ENCODE measurements around the gene SYNPO2. TPM values are rescaled to one million over a fixed set of nuclear protein-coding genes. Genes with fewer than 3 reads are reported as not detected.

Gene SYNPO2
- total and polyA plus RNA-seq, 4 donors, result 85.9 to 1,531 (median 273) TPM

GRCh38 chr4:118848901-118849300, 39.8 kb upstream of the SYNPO2 start:
- no peaks in the 10 kb centered on the region for H3K9me3 ChIP-seq (ENCODE audit: control insufficient read depth, low read length)
- no peak for ATAC-seq (ENCODE audit: low FRiP score)
- no peak overlapping the region for H3K4me3 ChIP-seq (ENCODE audit: low read length in 2 of 2)
- H3K4me1 ChIP-seq (ENCODE audit: control insufficient read depth in 1 of 2, insufficient read depth in 2 of 2, low read length in 2 of 2), result peaks cover 0 to 2% of the 10 kb centered on the region in 2 donors
- H3K36me3 ChIP-seq (ENCODE audit: control insufficient read depth in 1 of 2, insufficient read depth in 2 of 2, low read length in 1 of 2), result no peaks in the 10 kb centered on the region
- DNase-seq, result no peak
- H3K27me3 ChIP-seq (ENCODE audit: control insufficient read depth in 1 of 2, insufficient read depth in 2 of 2, low read length in 1 of 2), result no peaks in the 10 kb centered on the region
- H3K27ac ChIP-seq (ENCODE audit: low read depth in 1 of 2, low read length in 2 of 2), result no peak overlapping the region
- intact Hi-C loops (cut with DNase I), result no loop called here

GRCh38 chr4:118849867-118850487, 38.7 kb upstream of the SYNPO2 start:
- DNase-seq (no peak), ATAC-seq (ENCODE audit: low FRiP score) (no peak)
- intact Hi-C loops (cut with DNase I), result no loop called here
- WGBS, 2 donors, result 89 to 90% methylated on average over 2 of the region's 2 CpGs
- Histone ChIP-seq H3K4me1 (ENCODE audit: control insufficient read depth in 1 of 2, insufficient read depth in 2 of 2, low read length in 2 of 2) (peaks cover 0 to 2% of the 10 kb centered on the region in 2 donors), H3K4me3 (ENCODE audit: low read length in 2 of 2) (peak overlapping the region; percentile 31 to 64), H3K27ac (ENCODE audit: low read depth in 1 of 2, low read length in 2 of 2) (no peak overlapping the region), H3K36me3 (ENCODE audit: control insufficient read depth in 1 of 2, insufficient read depth in 2 of 2, low read length in 1 of 2) (no peaks in the 10 kb centered on the region), H3K9me3 (ENCODE audit: control insufficient read depth, low read length) (no peaks in the 10 kb centered on the region), H3K27me3 (ENCODE audit: control insufficient read depth in 1 of 2, insufficient read depth in 2 of 2, low read length in 1 of 2) (no peaks in the 10 kb centered on the region)

GRCh38 chr4:118850488-118851173, 38.0 kb upstream of the SYNPO2 start:
- ATAC-seq (ENCODE audit: low FRiP score) (no peak), DNase-seq (no peak)
- Histone ChIP-seq H3K27ac (ENCODE audit: low read depth in 1 of 2, low read length in 2 of 2) (no peak overlapping the region), H3K9me3 (ENCODE audit: control insufficient read depth, low read length) (no peaks in the 10 kb centered on the region), H3K36me3 (ENCODE audit: control insufficient read depth in 1 of 2, insufficient read depth in 2 of 2, low read length in 1 of 2) (no peaks in the 10 kb centered on the region), H3K27me3 (ENCODE audit: control insufficient read depth in 1 of 2, insufficient read depth in 2 of 2, low read length in 1 of 2) (no peaks in the 10 kb centered on the region), H3K4me1 (ENCODE audit: control insufficient read depth in 1 of 2, insufficient read depth in 2 of 2, low read length in 2 of 2) (peaks cover 0 to 2% of the 10 kb centered on the region in 2 donors), H3K4me3 (ENCODE audit: low read length in 2 of 2) (peak overlapping the region; percentile 31 to 64)
- intact Hi-C loops (cut with DNase I), result no loop called here
- 35 to 36% methylated on average over 8 of the region's 8 CpGs for WGBS, 2 donors

- no peaks in the 10 kb centered on the region for H3K27me3 ChIP-seq (ENCODE audit: control insufficient read depth in 1 of 2, insufficient read depth in 2 of 2, low read length in 1 of 2)
- no peaks in the 10 kb centered on the region for H3K4me1 ChIP-seq (ENCODE audit: control insufficient read depth in 1 of 2, insufficient read depth in 2 of 2, low read length in 2 of 2)
- H3K36me3 ChIP-seq (ENCODE audit: control insufficient read depth in 1 of 2, insufficient read depth in 2 of 2, low read length in 1 of 2), result no peaks in the 10 kb centered on the region
- DNase-seq (no peak), ATAC-seq (ENCODE audit: low FRiP score) (no peak)
- WGBS, 2 donors, result 65 to 76% methylated on average over 2 of the region's 2 CpGs
- no peaks in the 10 kb centered on the region for H3K9me3 ChIP-seq (ENCODE audit: control insufficient read depth, low read length)
- intact Hi-C loops (cut with DNase I), result no loop called here
- no peak overlapping the region for H3K4me3 ChIP-seq (ENCODE audit: low read length in 2 of 2)
- H3K27ac ChIP-seq (ENCODE audit: low read depth in 1 of 2, low read length in 2 of 2), result peak overlapping the region in 1 of 2 donors; percentile 19
Measured at GRCh38 chr4:118857760-118858159, 30.9 kb upstream of the SYNPO2 start.

GRCh38 chr4:118858779-118859178, 29.9 kb upstream of the SYNPO2 start:
- DNase-seq (no peak), ATAC-seq (ENCODE audit: low FRiP score) (no peak)
- Histone ChIP-seq H3K9me3 (ENCODE audit: control insufficient read depth, low read length) (no peaks in the 10 kb centered on the region), H3K27ac (ENCODE audit: low read depth in 1 of 2, low read length in 2 of 2) (no peak overlapping the region), H3K27me3 (ENCODE audit: control insufficient read depth in 1 of 2, insufficient read depth in 2 of 2, low read length in 1 of 2) (no peaks in the 10 kb centered on the region), H3K4me1 (ENCODE audit: control insufficient read depth in 1 of 2, insufficient read depth in 2 of 2, low read length in 2 of 2) (no peaks in the 10 kb centered on the region), H3K36me3 (ENCODE audit: control insufficient read depth in 1 of 2, insufficient read depth in 2 of 2, low read length in 1 of 2) (no peaks in the 10 kb centered on the region), H3K4me3 (ENCODE audit: low read length in 2 of 2) (no peak overlapping the region)
- intact Hi-C loops (cut with DNase I), result no loop called here
- 31 to 54% methylated on average over 2 of the region's 2 CpGs for WGBS, 2 donors

GRCh38 chr4:118865091-118865708, 23.5 kb upstream of the SYNPO2 start:
- no peak overlapping the region for H3K27ac ChIP-seq (ENCODE audit: low read depth in 1 of 2, low read length in 2 of 2)
- no peaks in the 10 kb centered on the region for H3K36me3 ChIP-seq (ENCODE audit: control insufficient read depth in 1 of 2, insufficient read depth in 2 of 2, low read length in 1 of 2)
- no peak overlapping the region for H3K4me3 ChIP-seq (ENCODE audit: low read length in 2 of 2)
- intact Hi-C loops (cut with DNase I), result no loop called here
- H3K9me3 ChIP-seq (ENCODE audit: control insufficient read depth, low read length), result no peaks in the 10 kb centered on the region
- WGBS, 2 donors, result 6% methylated on average over 5 of the region's 5 CpGs
- no peak for ATAC-seq (ENCODE audit: low FRiP score)
- DNase-seq, result no peak
- H3K4me1 ChIP-seq (ENCODE audit: control insufficient read depth in 1 of 2, insufficient read depth in 2 of 2, low read length in 2 of 2), result no peaks in the 10 kb centered on the region
- no peaks in the 10 kb centered on the region for H3K27me3 ChIP-seq (ENCODE audit: control insufficient read depth in 1 of 2, insufficient read depth in 2 of 2, low read length in 1 of 2)

GRCh38 chr4:118866442-118866841, 22.2 kb upstream of the SYNPO2 start:
- 91 to 100% methylated on average over 1 of the region's 1 CpG for WGBS, 2 donors

GRCh38 chr4:118867311-118868067, 21.2 kb upstream of the SYNPO2 start:
- H3K27ac ChIP-seq (ENCODE audit: low read depth in 1 of 2, low read length in 2 of 2), result no peak overlapping the region
- H3K4me1 ChIP-seq (ENCODE audit: control insufficient read depth in 1 of 2, insufficient read depth in 2 of 2, low read length in 2 of 2), result no peaks in the 10 kb centered on the region
- WGBS, 2 donors, result 78 to 92% methylated on average over 3 of the region's 3 CpGs
- no peaks in the 10 kb centered on the region for H3K36me3 ChIP-seq (ENCODE audit: control insufficient read depth in 1 of 2, insufficient read depth in 2 of 2, low read length in 1 of 2)
- no peaks in the 10 kb centered on the region for H3K9me3 ChIP-seq (ENCODE audit: control insufficient read depth, low read length)
- intact Hi-C loops (cut with DNase I), result no loop called here
- ATAC-seq (ENCODE audit: low FRiP score) (no peak), DNase-seq (no peak)
- no peak overlapping the region for H3K4me3 ChIP-seq (ENCODE audit: low read length in 2 of 2)
- H3K27me3 ChIP-seq (ENCODE audit: control insufficient read depth in 1 of 2, insufficient read depth in 2 of 2, low read length in 1 of 2), result no peaks in the 10 kb centered on the region

More at GRCh38 chr4:118866442-118866841, 22.2 kb upstream of the SYNPO2 start:
- DNase-seq (no peak), ATAC-seq (ENCODE audit: low FRiP score) (no peak)
- no peaks in the 10 kb centered on the region for H3K4me1 ChIP-seq (ENCODE audit: control insufficient read depth in 1 of 2, insufficient read depth in 2 of 2, low read length in 2 of 2)
- H3K36me3 ChIP-seq (ENCODE audit: control insufficient read depth in 1 of 2, insufficient read depth in 2 of 2, low read length in 1 of 2), result no peaks in the 10 kb centered on the region
- H3K27me3 ChIP-seq (ENCODE audit: control insufficient read depth in 1 of 2, insufficient read depth in 2 of 2, low read length in 1 of 2), result no peaks in the 10 kb centered on the region
- intact Hi-C loops (cut with DNase I), result no loop called here
- no peaks in the 10 kb centered on the region for H3K9me3 ChIP-seq (ENCODE audit: control insufficient read depth, low read length)
- H3K4me3 ChIP-seq (ENCODE audit: low read length in 2 of 2), result no peak overlapping the region
- no peak overlapping the region for H3K27ac ChIP-seq (ENCODE audit: low read depth in 1 of 2, low read length in 2 of 2)
